CD4-positive, alpha-beta T cell (primary cell): ENCODE data around the gene ALDH8A1. TPM values are rescaled to one million over a fixed set of nuclear protein-coding genes. Genes with fewer than 3 reads are reported as not detected.

Source experiments
- ATAC-seq: fragments of 200-7000 bp; cut with Tn5 transposase; one replicate; pipeline ENCODE4 v1.10.0; 2022; ENCODE audit warnings: mild to moderate bottlenecking; ENCODE audit not compliant: poor library complexity
- CTCF ChIA-PET: fragments of 350-600 bp; sonication (Branson Sonifier 250); formaldehyde crosslinking; loops from one replicate; lab custom pipeline; 2021; ENCODE audit warnings: antibody characterized with exemption, inconsistent platforms; lab: Charles Lee
- POLR2A ChIA-PET: fragments of 350-600 bp; sonication (Branson Sonifier 250); formaldehyde crosslinking; loops from one replicate; lab custom pipeline; 2021; ENCODE audit warnings: antibody characterized with exemption, inconsistent platforms; lab: Charles Lee
- DNase-seq, 14 experiments: peaks; one replicate each; pipeline ENCODE4 v3.0.0-alpha.2; 2013 to 2020; ENCODE audit warnings: mixed read lengths in 2 of 14
- H3K27ac ChIP-seq, 2 donors: one replicate each; pipeline versions ENCODE4 v1.5.1 to v1.7.0; 2013; ENCODE audit warnings: low read length in 2 of 2, low read depth in 1 of 2, mild to moderate bottlenecking in 1 of 2
- H3K27me3 ChIP-seq, 2 experiments: 1 replicate in 1 of 2; 2 replicates in 1 of 2; pipeline versions ENCODE4 v1.6.1 to v1.7.0; 2013; ENCODE audit warnings: low read length in 2 of 2, control low read depth in 1 of 2, mild to moderate bottlenecking in 1 of 2, moderate library complexity in 1 of 2; ENCODE audit not compliant: insufficient read depth in 2 of 2, control insufficient read depth in 1 of 2
- H3K36me3 ChIP-seq: one replicate; pipeline ENCODE4 v1.6.1; 2013; ENCODE audit warnings: low read length, control low read depth; ENCODE audit not compliant: insufficient read depth
- H3K4me1 ChIP-seq: one replicate; pipeline ENCODE4 v1.6.1; 2013; ENCODE audit warnings: low read length, control low read depth; ENCODE audit not compliant: insufficient read depth
- H3K4me3 ChIP-seq: one replicate; pipeline ENCODE4 v1.5.1; 2013; ENCODE audit warnings: mild to moderate bottlenecking, low read length, moderate library complexity
- H3K9me3 ChIP-seq, 2 experiments: 1 replicate in 1 of 2; 2 replicates in 1 of 2; pipeline versions ENCODE4 v1.6.1 to v1.7.0; 2013; ENCODE audit warnings: low read length in 2 of 2, mild to moderate bottlenecking in 2 of 2, control low read depth in 1 of 2, moderate library complexity in 1 of 2; ENCODE audit not compliant: control insufficient read depth in 1 of 2, insufficient read depth in 1 of 2
- H3K27ac Mint-ChIP-seq: one replicate; pipeline ENCODE4 v1.8.0; 2020; ENCODE audit warnings: mixed read lengths
- H3K27me3 Mint-ChIP-seq: one replicate; pipeline ENCODE4 v1.8.0; 2021; ENCODE audit warnings: mixed read lengths
- H3K36me3 Mint-ChIP-seq: one replicate; pipeline ENCODE4 v1.8.0; 2021; ENCODE audit warnings: low read depth, mixed read lengths
- H3K4me1 Mint-ChIP-seq: one replicate; pipeline ENCODE4 v1.8.0; 2021; ENCODE audit warnings: low read depth, mixed read lengths
- H3K4me3 Mint-ChIP-seq: one replicate; pipeline ENCODE4 v1.8.0; 2020; ENCODE audit warnings: mild to moderate bottlenecking, mixed read lengths
- H3K9me3 Mint-ChIP-seq: one replicate; pipeline ENCODE4 v1.8.0; 2020; ENCODE audit warnings: mixed read lengths
- CTCF ChIP-seq: fragments of 200-600 bp; IDR thresholded peaks from one replicate; pipeline ENCODE4 v1.8.0; 2022; ENCODE audit warnings: antibody characterized with exemption, mild to moderate bottlenecking
- intact Hi-C, 2 experiments: fragments of 100-400 bp; cut with DNase I in 1 of 2; cut with micrococcal nuclease in 1 of 2; formaldehyde crosslinking; loops; one replicate each; pipeline versions ENCODE4 v1.15.1 to v1.9.0; 2023 to 2025; cut with DNase I, micrococcal nuclease
- total RNA-seq, 174 experiments: library from RNA in 2 of 174; stranded (reverse) in 2 of 174; gene quantifications; one replicate each; pipeline ENCODE4 v1.2.3 and lab custom pipeline; 2021 to 2026

The ALDH8A1 gene
- total RNA-seq, 2 experiments from 2014 or later, result 1.4 to 1.6 TPM

GRCh38 chr6:134982161-134982560 is 32.3 kb upstream of the ALDH8A1 start:
- intact Hi-C loops, result no loop called here
- Mint-ChIP-seq H3K4me3 (no peak overlapping the region), H3K27me3 (no peaks in the 10 kb centered on the region), H3K36me3 (peaks cover 70% of the 10 kb centered on the region), H3K9me3 (no peaks in the 10 kb centered on the region), H3K27ac (no peak overlapping the region), H3K4me1 (peaks cover 26% of the 10 kb centered on the region)
- TF ChIP-seq CTCF, result no peak
- Histone ChIP-seq H3K36me3 (peaks cover 46% of the 10 kb centered on the region), H3K27me3 (no peaks in the 10 kb centered on the region), H3K27ac (no peak overlapping the region), H3K4me3 (no peak overlapping the region), H3K9me3 (no peaks in the 10 kb centered on the region), H3K4me1 (no peaks in the 10 kb centered on the region)
- no peak for DNase-seq
- ChIA-PET POLR2A (interaction anchor here (1.2 kb wide), 1 partner anchor 12 kb away, joined by 3 read pairs; no protein-coding TSS in a partner anchor), CTCF (no interaction called here)
- no peak for ATAC-seq

GRCh38 chr6:134980846-134981245 is 30.9 kb upstream of the ALDH8A1 start:
- H3K27me3 Mint-ChIP-seq, result no peaks in the 10 kb centered on the region
- H3K27me3 ChIP-seq, result no peaks in the 10 kb centered on the region
- no peak overlapping the region for H3K27ac ChIP-seq
- peaks cover 53% of the 10 kb centered on the region for H3K36me3 ChIP-seq
- no peaks in the 10 kb centered on the region for H3K4me1 ChIP-seq
- H3K27ac Mint-ChIP-seq, result no peak overlapping the region
- H3K4me3 Mint-ChIP-seq, result no peak overlapping the region
- no peak for ATAC-seq
- CTCF ChIA-PET, result no interaction called here
- peaks cover 26% of the 10 kb centered on the region for H3K4me1 Mint-ChIP-seq
- no peak for DNase-seq
- intact Hi-C loops, result no loop called here
- POLR2A ChIA-PET, result interaction anchor here (0.6 kb wide), 1 partner anchor 1206 kb away, joined by 3 read pairs; no protein-coding TSS in a partner anchor
- H3K4me3 ChIP-seq, result no peak overlapping the region
- TF ChIP-seq CTCF, result no peak
- H3K9me3 Mint-ChIP-seq, result no peaks in the 10 kb centered on the region
- H3K36me3 Mint-ChIP-seq, result peaks cover 77% of the 10 kb centered on the region
- no peaks in the 10 kb centered on the region for H3K9me3 ChIP-seq

- CTCF ChIA-PET, result no interaction called here
- peaks cover 4% of the 10 kb centered on the region for H3K9me3 Mint-ChIP-seq
- intact Hi-C loops, result no loop called here
- no peaks in the 10 kb centered on the region for H3K9me3 ChIP-seq
- POLR2A ChIA-PET, result no interaction called here
- TF ChIP-seq CTCF, result no peak
- ATAC-seq (no peak), DNase-seq (no peak)
- H3K36me3 Mint-ChIP-seq, result peaks cover 81% of the 10 kb centered on the region
- H3K27ac Mint-ChIP-seq, result peak overlapping the region; percentile 13
- no peaks in the 10 kb centered on the region for H3K27me3 Mint-ChIP-seq
- H3K27ac ChIP-seq, result no peak overlapping the region
- no peaks in the 10 kb centered on the region for H3K27me3 ChIP-seq
- peaks cover 21% of the 10 kb centered on the region for H3K4me1 Mint-ChIP-seq
- H3K4me3 ChIP-seq, result no peak overlapping the region
- H3K36me3 ChIP-seq, result peaks cover 43% of the 10 kb centered on the region
- H3K4me1 ChIP-seq, result no peaks in the 10 kb centered on the region
- H3K4me3 Mint-ChIP-seq, result no peak overlapping the region
Observed at GRCh38 chr6:134979142-134979541, 29.2 kb upstream of the ALDH8A1 start.
